Measurements from ENCODE around the gene ST8SIA2. TPM values are rescaled to one million over a fixed set of nuclear protein-coding genes. Genes with fewer than 3 reads are reported as not detected.

Gene ST8SIA2
- total RNA-seq, 1 experiment from 2014 or later, result 2.9 TPM

- peaks cover 12% of the 10 kb centered on the region for H3K4me1 Mint-ChIP-seq
- no peak overlapping the region for H3K4me3 Mint-ChIP-seq
- TF ChIP-seq JUN (CRISPR knock-in tag; IDR thresholded peaks at IDR 0.05) (no peak), PRRX2 (CRISPR knock-in tag; IDR thresholded peaks at IDR 0.05) (no peak), ZNF138 (CRISPR knock-in tag; conservative IDR thresholded peaks at IDR 0.05) (no peak), NFE2L1 (CRISPR knock-in tag; IDR thresholded peaks at IDR 0.05) (no peak), E2F1 (CRISPR knock-in tag; IDR thresholded peaks at IDR 0.05) (no peak), ZNF671 (CRISPR knock-in tag; IDR thresholded peaks at IDR 0.05) (no peak)
- TF ChIP-seq, protein P1, sequence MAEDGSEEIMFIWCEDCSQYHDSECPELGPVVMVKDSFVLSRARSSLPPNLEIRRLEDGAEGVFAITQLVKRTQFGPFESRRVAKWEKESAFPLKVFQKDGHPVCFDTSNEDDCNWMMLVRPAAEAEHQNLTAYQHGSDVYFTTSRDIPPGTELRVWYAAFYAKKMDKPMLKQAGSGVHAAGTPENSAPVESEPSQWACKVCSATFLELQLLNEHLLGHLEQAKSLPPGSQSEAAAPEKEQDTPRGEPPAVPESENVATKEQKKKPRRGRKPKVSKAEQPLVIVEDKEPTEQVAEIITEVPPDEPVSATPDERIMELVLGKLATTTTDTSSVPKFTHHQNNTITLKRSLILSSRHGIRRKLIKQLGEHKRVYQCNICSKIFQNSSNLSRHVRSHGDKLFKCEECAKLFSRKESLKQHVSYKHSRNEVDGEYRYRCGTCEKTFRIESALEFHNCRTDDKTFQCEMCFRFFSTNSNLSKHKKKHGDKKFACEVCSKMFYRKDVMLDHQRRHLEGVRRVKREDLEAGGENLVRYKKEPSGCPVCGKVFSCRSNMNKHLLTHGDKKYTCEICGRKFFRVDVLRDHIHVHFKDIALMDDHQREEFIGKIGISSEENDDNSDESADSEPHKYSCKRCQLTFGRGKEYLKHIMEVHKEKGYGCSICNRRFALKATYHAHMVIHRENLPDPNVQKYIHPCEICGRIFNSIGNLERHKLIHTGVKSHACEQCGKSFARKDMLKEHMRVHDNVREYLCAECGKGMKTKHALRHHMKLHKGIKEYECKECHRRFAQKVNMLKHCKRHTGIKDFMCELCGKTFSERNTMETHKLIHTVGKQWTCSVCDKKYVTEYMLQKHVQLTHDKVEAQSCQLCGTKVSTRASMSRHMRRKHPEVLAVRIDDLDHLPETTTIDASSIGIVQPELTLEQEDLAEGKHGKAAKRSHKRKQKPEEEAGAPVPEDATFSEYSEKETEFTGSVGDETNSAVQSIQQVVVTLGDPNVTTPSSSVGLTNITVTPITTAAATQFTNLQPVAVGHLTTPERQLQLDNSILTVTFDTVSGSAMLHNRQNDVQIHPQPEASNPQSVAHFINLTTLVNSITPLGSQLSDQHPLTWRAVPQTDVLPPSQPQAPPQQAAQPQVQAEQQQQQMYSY (CRISPR knock-in tag; IDR thresholded peaks at IDR 0.05), result no peak
- TF ChIP-seq, protein P2, sequence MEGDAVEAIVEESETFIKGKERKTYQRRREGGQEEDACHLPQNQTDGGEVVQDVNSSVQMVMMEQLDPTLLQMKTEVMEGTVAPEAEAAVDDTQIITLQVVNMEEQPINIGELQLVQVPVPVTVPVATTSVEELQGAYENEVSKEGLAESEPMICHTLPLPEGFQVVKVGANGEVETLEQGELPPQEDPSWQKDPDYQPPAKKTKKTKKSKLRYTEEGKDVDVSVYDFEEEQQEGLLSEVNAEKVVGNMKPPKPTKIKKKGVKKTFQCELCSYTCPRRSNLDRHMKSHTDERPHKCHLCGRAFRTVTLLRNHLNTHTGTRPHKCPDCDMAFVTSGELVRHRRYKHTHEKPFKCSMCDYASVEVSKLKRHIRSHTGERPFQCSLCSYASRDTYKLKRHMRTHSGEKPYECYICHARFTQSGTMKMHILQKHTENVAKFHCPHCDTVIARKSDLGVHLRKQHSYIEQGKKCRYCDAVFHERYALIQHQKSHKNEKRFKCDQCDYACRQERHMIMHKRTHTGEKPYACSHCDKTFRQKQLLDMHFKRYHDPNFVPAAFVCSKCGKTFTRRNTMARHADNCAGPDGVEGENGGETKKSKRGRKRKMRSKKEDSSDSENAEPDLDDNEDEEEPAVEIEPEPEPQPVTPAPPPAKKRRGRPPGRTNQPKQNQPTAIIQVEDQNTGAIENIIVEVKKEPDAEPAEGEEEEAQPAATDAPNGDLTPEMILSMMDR (IDR thresholded peaks at IDR 0.05), result no peak
- no peaks in the 10 kb centered on the region for H3K9me3 Mint-ChIP-seq
- H3K36me3 Mint-ChIP-seq, result no peaks in the 10 kb centered on the region
- POLR2A ChIA-PET, result no interaction called here
- no peak overlapping the region for H3K27ac Mint-ChIP-seq
- CTCF ChIA-PET, result interaction anchor here (1.8 to 3.0 kb wide), 2 partner anchors 9 to 121 kb away, joined by 4 to 15 read pairs; no protein-coding TSS in a partner anchor
- ATAC-seq (no peak), DNase-seq (ENCODE audit: low spot score) (no peak)
- H3K27me3 Mint-ChIP-seq (ENCODE audit: low read depth), result peaks cover 32% of the 10 kb centered on the region
Observed at GRCh38 chr15:92400573-92400972, 6.9 kb downstream of the ST8SIA2 start.

DNA sequence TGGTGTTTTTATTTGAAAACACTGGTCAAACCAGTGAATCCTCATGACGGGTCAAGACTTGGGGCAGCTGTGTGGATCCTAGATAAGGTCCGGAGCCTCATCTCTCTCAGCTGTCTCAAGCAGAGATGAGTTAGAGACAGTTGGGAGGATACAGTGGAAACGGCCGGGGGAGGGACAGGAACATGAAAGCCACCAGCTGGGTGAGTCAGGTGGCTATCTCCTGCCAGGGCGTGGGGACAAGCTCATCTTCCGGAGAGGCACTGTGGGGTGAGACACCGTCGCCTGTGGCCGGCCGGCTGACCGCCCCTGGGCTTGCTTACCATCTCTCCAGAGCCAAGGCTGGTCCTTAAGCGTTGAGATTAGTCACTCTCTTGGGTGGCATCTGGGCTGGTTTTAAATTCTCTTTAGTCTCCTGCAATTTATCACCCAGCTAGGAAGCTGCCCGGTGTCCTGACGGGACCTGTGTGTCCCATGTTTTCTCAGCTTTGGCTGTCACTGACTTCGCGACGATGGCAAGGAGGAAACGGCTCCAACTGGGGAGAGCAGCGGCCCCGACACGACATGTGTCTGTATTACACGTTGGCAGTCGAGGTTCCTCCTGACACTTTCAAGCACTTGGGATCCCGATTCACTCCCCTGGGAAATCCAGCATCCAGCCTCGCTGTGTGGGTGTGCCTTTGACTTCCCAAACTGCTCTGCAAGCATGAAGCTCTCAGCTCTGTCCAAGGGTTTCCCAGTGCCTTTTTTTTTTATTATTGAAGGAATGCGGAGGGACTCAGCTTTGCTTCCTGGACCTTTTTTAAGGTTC lies 7.5 kb downstream of the ST8SIA2 start:
- Mint-ChIP-seq H3K9me3 (no peaks in the 10 kb centered on the region), H3K4me1 (peaks cover 6% of the 10 kb centered on the region), H3K36me3 (no peaks in the 10 kb centered on the region), H3K27ac (no peak overlapping the region), H3K27me3 (ENCODE audit: low read depth) (peaks cover 26% of the 10 kb centered on the region), H3K4me3 (no peak overlapping the region)
- POLR2A ChIA-PET, result no interaction called here
- CTCF ChIA-PET, result interaction anchor here (1.5 to 3.0 kb wide), 3 partner anchors 10 to 121 kb away, joined by 4 to 15 read pairs (median 4); no protein-coding TSS in a partner anchor
- DNase-seq (ENCODE audit: low spot score) (no peak), ATAC-seq (no peak)
- TF ChIP-seq FOXJ3 (CRISPR knock-in tag; IDR thresholded peaks at IDR 0.05; ENCODE audit: borderline replicate concordance) (no peak), CDX4 (CRISPR knock-in tag; IDR thresholded peaks at IDR 0.05; ENCODE audit: borderline replicate concordance) (no peak), TP53 (CRISPR knock-in tag; IDR thresholded peaks at IDR 0.05) (no peak), ZNF263 (CRISPR knock-in tag; IDR thresholded peaks at IDR 0.05; ENCODE audit: low read depth) (no peak), CREM (CRISPR knock-in tag; IDR thresholded peaks at IDR 0.05) (no peak), ELF4 (CRISPR knock-in tag; IDR thresholded peaks at IDR 0.05; ENCODE audit: low read depth) (no peak), HMGA2 (CRISPR knock-in tag; IDR thresholded peaks at IDR 0.05) (no peak), TCF7 (CRISPR knock-in tag; IDR thresholded peaks at IDR 0.05; ENCODE audit: low read depth) (no peak), NR2C2 (CRISPR knock-in tag; IDR thresholded peaks at IDR 0.05) (no peak), MXD4 (CRISPR knock-in tag; IDR thresholded peaks at IDR 0.05; ENCODE audit: borderline replicate concordance) (no peak)
- TF ChIP-seq, protein P3, sequence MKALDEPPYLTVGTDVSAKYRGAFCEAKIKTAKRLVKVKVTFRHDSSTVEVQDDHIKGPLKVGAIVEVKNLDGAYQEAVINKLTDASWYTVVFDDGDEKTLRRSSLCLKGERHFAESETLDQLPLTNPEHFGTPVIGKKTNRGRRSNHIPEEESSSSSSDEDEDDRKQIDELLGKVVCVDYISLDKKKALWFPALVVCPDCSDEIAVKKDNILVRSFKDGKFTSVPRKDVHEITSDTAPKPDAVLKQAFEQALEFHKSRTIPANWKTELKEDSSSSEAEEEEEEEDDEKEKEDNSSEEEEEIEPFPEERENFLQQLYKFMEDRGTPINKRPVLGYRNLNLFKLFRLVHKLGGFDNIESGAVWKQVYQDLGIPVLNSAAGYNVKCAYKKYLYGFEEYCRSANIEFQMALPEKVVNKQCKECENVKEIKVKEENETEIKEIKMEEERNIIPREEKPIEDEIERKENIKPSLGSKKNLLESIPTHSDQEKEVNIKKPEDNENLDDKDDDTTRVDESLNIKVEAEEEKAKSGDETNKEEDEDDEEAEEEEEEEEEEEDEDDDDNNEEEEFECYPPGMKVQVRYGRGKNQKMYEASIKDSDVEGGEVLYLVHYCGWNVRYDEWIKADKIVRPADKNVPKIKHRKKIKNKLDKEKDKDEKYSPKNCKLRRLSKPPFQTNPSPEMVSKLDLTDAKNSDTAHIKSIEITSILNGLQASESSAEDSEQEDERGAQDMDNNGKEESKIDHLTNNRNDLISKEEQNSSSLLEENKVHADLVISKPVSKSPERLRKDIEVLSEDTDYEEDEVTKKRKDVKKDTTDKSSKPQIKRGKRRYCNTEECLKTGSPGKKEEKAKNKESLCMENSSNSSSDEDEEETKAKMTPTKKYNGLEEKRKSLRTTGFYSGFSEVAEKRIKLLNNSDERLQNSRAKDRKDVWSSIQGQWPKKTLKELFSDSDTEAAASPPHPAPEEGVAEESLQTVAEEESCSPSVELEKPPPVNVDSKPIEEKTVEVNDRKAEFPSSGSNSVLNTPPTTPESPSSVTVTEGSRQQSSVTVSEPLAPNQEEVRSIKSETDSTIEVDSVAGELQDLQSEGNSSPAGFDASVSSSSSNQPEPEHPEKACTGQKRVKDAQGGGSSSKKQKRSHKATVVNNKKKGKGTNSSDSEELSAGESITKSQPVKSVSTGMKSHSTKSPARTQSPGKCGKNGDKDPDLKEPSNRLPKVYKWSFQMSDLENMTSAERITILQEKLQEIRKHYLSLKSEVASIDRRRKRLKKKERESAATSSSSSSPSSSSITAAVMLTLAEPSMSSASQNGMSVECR (CRISPR knock-in tag; IDR thresholded peaks at IDR 0.05; ENCODE audit: borderline replicate concordance), result no peak
- TF ChIP-seq, protein P4, sequence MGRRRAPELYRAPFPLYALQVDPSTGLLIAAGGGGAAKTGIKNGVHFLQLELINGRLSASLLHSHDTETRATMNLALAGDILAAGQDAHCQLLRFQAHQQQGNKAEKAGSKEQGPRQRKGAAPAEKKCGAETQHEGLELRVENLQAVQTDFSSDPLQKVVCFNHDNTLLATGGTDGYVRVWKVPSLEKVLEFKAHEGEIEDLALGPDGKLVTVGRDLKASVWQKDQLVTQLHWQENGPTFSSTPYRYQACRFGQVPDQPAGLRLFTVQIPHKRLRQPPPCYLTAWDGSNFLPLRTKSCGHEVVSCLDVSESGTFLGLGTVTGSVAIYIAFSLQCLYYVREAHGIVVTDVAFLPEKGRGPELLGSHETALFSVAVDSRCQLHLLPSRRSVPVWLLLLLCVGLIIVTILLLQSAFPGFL (CRISPR knock-in tag; IDR thresholded peaks at IDR 0.05; ENCODE audit: borderline replicate concordance), result no peak

Measured in WTC11 (cell line).